ENCODE data around the gene LRWD1.

LRWD1 gene

GRCh38 chr7:102464577-102465280, at the start of gene LRWD1, which contains the start of gene ALKBH4:
Gene LRWD1 (plus strand): TSS chr7:102464984. CDS start chr7:102465081, 97 bp downstream.
Gene ALKBH4 (minus strand): TSS chr7:102464863. CDS start chr7:102464836, 27 bp downstream.
- peak within 1 kb of the TSS; percentile 96 for H3K4me3 ChIP-seq (ENCODE audit: low read depth, low read length)

- H3K4me3 ChIP-seq (ENCODE audit: low read depth, low read length): no peak overlapping the region
Observed at GRCh38 chr7:102415685-102416225, 49.0 kb upstream of the LRWD1 start.

- H3K4me3 ChIP-seq (ENCODE audit: low read depth, low read length): no peak overlapping the region
Observed at GRCh38 chr7:102416406-102416805, 48.4 kb upstream of the LRWD1 start.

- no peak overlapping the region for H3K4me3 ChIP-seq (ENCODE audit: low read depth, low read length)
Observed at GRCh38 chr7:102417105-102417504, 47.7 kb upstream of the LRWD1 start.

- H3K4me3 ChIP-seq (ENCODE audit: low read depth, low read length): no peak overlapping the region
Observed at GRCh38 chr7:102418592-102418991, 46.2 kb upstream of the LRWD1 start.

GRCh38 chr7:102421706-102422240, 43.0 kb upstream of the LRWD1 start:
- no peak overlapping the region for H3K4me3 ChIP-seq (ENCODE audit: low read depth, low read length)

- H3K4me3 ChIP-seq (ENCODE audit: low read depth, low read length): no peak overlapping the region
Observed at GRCh38 chr7:102424129-102424551, 40.6 kb upstream of the LRWD1 start.

GRCh38 chr7:102424787-102425218, 40.0 kb upstream of the LRWD1 start:
- no peak overlapping the region for H3K4me3 ChIP-seq (ENCODE audit: low read depth, low read length)

- H3K4me3 ChIP-seq (ENCODE audit: low read depth, low read length): no peak overlapping the region
Observed at GRCh38 chr7:102425639-102426267, 39.0 kb upstream of the LRWD1 start.

GRCh38 chr7:102426268-102427018, 38.3 kb upstream of the LRWD1 start:
- H3K4me3 ChIP-seq (ENCODE audit: low read depth, low read length): no peak overlapping the region

GRCh38 chr7:102427019-102427405, 37.8 kb upstream of the LRWD1 start:
- H3K4me3 ChIP-seq (ENCODE audit: low read depth, low read length): no peak overlapping the region

GRCh38 chr7:102429141-102429899, 35.5 kb upstream of the LRWD1 start:
- H3K4me3 ChIP-seq (ENCODE audit: low read depth, low read length): no peak overlapping the region

GRCh38 chr7:102431617-102432298, 33.0 kb upstream of the LRWD1 start:
- no peak overlapping the region for H3K4me3 ChIP-seq (ENCODE audit: low read depth, low read length)

- H3K4me3 ChIP-seq (ENCODE audit: low read depth, low read length): peak overlapping the region; percentile 51
Observed at GRCh38 chr7:102432442-102433218, 32.2 kb upstream of the LRWD1 start.

- peak within 1 kb of the TSS; percentile 51 for H3K4me3 ChIP-seq (ENCODE audit: low read depth, low read length)
Observed at GRCh38 chr7:102433219-102434038, 31.4 kb upstream of the LRWD1 start, which contains the start of gene ORAI2. Gene ORAI2 (plus strand): TSS chr7:102433575. CDS start chr7:102438957, 5,382 bp downstream.

GRCh38 chr7:102434039-102434486, 30.7 kb upstream of the LRWD1 start:
- peak overlapping the region; percentile 51 for H3K4me3 ChIP-seq (ENCODE audit: low read depth, low read length)

- no peak overlapping the region for H3K4me3 ChIP-seq (ENCODE audit: low read depth, low read length)
Observed at GRCh38 chr7:102436118-102436517, 28.7 kb upstream of the LRWD1 start.

Measured in iPS-11a (cell line).